HepG2 (cell line): Measurements from ENCODE around the gene MAGED1. TPM values are rescaled to one million over a fixed set of nuclear protein-coding genes. Genes with fewer than 3 reads are reported as not detected.
"Not testable (repeated sequence)": the region's sequence is repeated elsewhere in the genome, so short reads cannot be mapped to it uniquely, and the experiment has no call there.

Experiments used
- ATAC-seq: fragments of 200-7000 bp; cut with Tn5 transposase; 3 replicates; pipeline ENCODE4 v1.9.1; 2020; ENCODE audit warnings: mild to moderate bottlenecking, moderate library complexity
- BruUV-seq: library from RNA; stranded (reverse); fragments of 400-500 nt; replicated peaks from 2 replicates; lab custom pipeline; 2021; lab: Mats Ljungman, UMichigan
- CTCF ChIA-PET: fragments of 300-600 bp; formaldehyde crosslinking; extraction: SDS; loops from one replicate; lab custom pipeline; 2021; ENCODE audit warnings: low total read pairs, inconsistent platforms, low intra/inter-chr PET ratio; lab: Yijun Ruan, JAX
- POLR2A ChIA-PET: fragments of 350-600 bp; sonication (Branson Sonifier 250); formaldehyde crosslinking; loops from one replicate; lab custom pipeline; 2020; ENCODE audit warnings: antibody characterized with exemption, inconsistent platforms; lab: Yijun Ruan, JAX
- DNase-seq: peaks from one replicate; pipeline ENCODE4 v3.0.0-alpha.2; 2015; ENCODE audit warnings: low spot score
- FAIRE-seq: peaks from 3 replicates; lab custom pipeline; 2011; peaks lifted over from hg19 to GRCh38; lab: Jason Lieb, UNC
- H2AFZ ChIP-seq: one replicate; pipeline ENCODE4 v1.6.1; 2011; ENCODE audit warnings: low read length, inconsistent platforms
- H3K27ac ChIP-seq: fragments of 300-600 bp; 3 replicates; pipeline ENCODE4 v1.8.0; 2011; ENCODE audit warnings: mixed run types, mild to moderate bottlenecking, mixed read lengths, low read length, inconsistent platforms; ENCODE audit not compliant: insufficient read depth; ENCODE audit errors: extremely low read length
- H3K27me3 ChIP-seq, 2 experiments: fragments of 200-600 bp in 1 of 2; 2 replicates in 1 of 2; 3 replicates in 1 of 2; pipeline versions ENCODE4 v1.6.0 to v1.8.0; 2011; ENCODE audit warnings: low read length in 2 of 2, mild to moderate bottlenecking in 2 of 2, moderate library complexity in 2 of 2, inconsistent platforms in 1 of 2; ENCODE audit not compliant: insufficient read depth in 2 of 2, control insufficient read depth in 1 of 2
- H3K36me3 ChIP-seq, 2 experiments: fragments of 200-600 bp in 1 of 2; replicated peaks in 1 of 2; 2 replicates in 1 of 2; 3 replicates in 1 of 2; pipeline versions ENCODE4 v1.5.1 to v1.8.0; 2011; ENCODE audit warnings: low read length in 2 of 2, inconsistent platforms in 1 of 2; ENCODE audit not compliant: insufficient read depth in 2 of 2, control insufficient read depth in 1 of 2
- H3K4me1 ChIP-seq: 2 replicates; pipeline ENCODE4 v1.5.1; 2012; ENCODE audit warnings: low read length, inconsistent platforms; ENCODE audit not compliant: insufficient read depth
- H3K4me2 ChIP-seq: 2 replicates; pipeline ENCODE4 v1.6.0; 2011; ENCODE audit warnings: low read depth, low read length, inconsistent platforms
- H3K4me3 ChIP-seq, 3 experiments: fragments of 200-600 bp in 1 of 3; sonication (generic), shearing (Covaris generic) in 1 of 3; replicated peaks in 1 of 3; 2 replicates each; pipeline ENCODE4 v1.5.1; 2011 to 2016; ENCODE audit warnings: low read length in 3 of 3, inconsistent platforms in 2 of 3, low read depth in 2 of 3, mild to moderate bottlenecking in 2 of 3, control low read depth in 1 of 3, mixed read lengths in 1 of 3; ENCODE audit not compliant: insufficient read depth in 1 of 3
- H3K79me2 ChIP-seq: one replicate; pipeline ENCODE4 v1.6.1; 2011; ENCODE audit warnings: low read length, inconsistent platforms; ENCODE audit not compliant: insufficient read depth
- H3K9ac ChIP-seq: 2 replicates; pipeline ENCODE4 v1.6.0; 2011; ENCODE audit warnings: mild to moderate bottlenecking, low read depth, low read length, inconsistent platforms; ENCODE audit not compliant: insufficient read depth
- H3K9me3 ChIP-seq: 2 replicates; pipeline ENCODE4 v1.5.1; 2012; ENCODE audit warnings: mild to moderate bottlenecking, low read length
- H4K20me1 ChIP-seq: 2 replicates; pipeline ENCODE4 v1.6.0; 2011; ENCODE audit warnings: inconsistent platforms, mild to moderate bottlenecking, low read length, moderate library complexity; ENCODE audit not compliant: insufficient read depth
- EED ChIP-seq: sonication (generic); formaldehyde crosslinking; IDR thresholded peaks from 2 replicates; pipeline ENCODE4 v1.5.0; 2020; ENCODE audit warnings: mild to moderate bottlenecking, missing genetic modification reagents
- FOXP4 ChIP-seq: sonication (generic); formaldehyde crosslinking; IDR thresholded peaks from 2 replicates; pipeline ENCODE4 v1.4.0; 2020; ENCODE audit warnings: missing genetic modification reagents
- HDAC2 ChIP-seq: sonication (generic); formaldehyde crosslinking; IDR thresholded peaks from 2 replicates; pipeline ENCODE4 v1.4.0; 2020; ENCODE audit warnings: missing genetic modification reagents
- MAFF ChIP-seq: IDR thresholded peaks from 2 replicates; pipeline ENCODE4 v1.6.1; 2011; ENCODE audit warnings: low read depth, low read length, improper control_type of control experiment
- MAFK ChIP-seq, 2 experiments: IDR thresholded peaks in 1 of 2; conservative IDR thresholded peaks in 1 of 2; 2 replicates each; pipeline ENCODE4 v1.6.1; 2011; ENCODE audit warnings: improper control_type of control experiment in 2 of 2, low read length in 2 of 2
- PAF1 ChIP-seq: IDR thresholded peaks from 2 replicates; pipeline ENCODE4 v1.6.1; 2016; ENCODE audit warnings: missing genetic modification reagents, missing compliant biosample characterization
- TFDP2 ChIP-seq: sonication (generic); formaldehyde crosslinking; IDR thresholded peaks from 2 replicates; pipeline ENCODE4 v1.4.0; 2020; ENCODE audit warnings: missing genetic modification reagents
- ZNF720 ChIP-seq: sonication (generic); formaldehyde crosslinking; IDR thresholded peaks from 2 replicates; pipeline ENCODE4 v1.4.0; 2020; ENCODE audit warnings: missing genetic modification reagents
- WGBS: methylation state at CpG from one replicate; pipeline ENCODE4 v1.1.6; 2017; ENCODE audit warnings: low lambda C conversion rate; 5-methylcytosine and 5-hydroxymethylcytosine counted together
- in situ Hi-C: cut with HindIII; loops from 2 replicates; pipeline ENCODE4 v1.10.0; 2017; ENCODE audit warnings: low pct_unique_long_range_greater_than_20kb; ENCODE audit not compliant: extremely low pct_ligation_motif_present
- intact Hi-C: fragments of 100-400 bp; cut with micrococcal nuclease; formaldehyde crosslinking; loops from one replicate; pipeline ENCODE4 v1.10.0; 2022; ENCODE audit not compliant: unreplicated experiment
- polyA plus RNA-seq, 8 experiments: library from polyadenylated mRNA; depleted of rRNA in 3 of 8; stranded (reverse) in 7 of 8; unstranded in 1 of 8; fragments of >200 nt; fragmentation: Illumina TruSeq in 4 of 8; extraction: Trizol in 4 of 8; gene quantifications; 2 replicates each; pipeline versions ENCODE4 v1.2.1 to v1.2.3, GENCODE V29; 2011 to 2016; ENCODE audit warnings: low read depth in 4 of 8, missing spikeins in 1 of 8, mixed read lengths in 1 of 8; ENCODE audit not compliant: insufficient read depth in 1 of 8
- total RNA-seq, 5 experiments: library from RNA; depleted of rRNA; stranded (reverse); fragments of >200 nt; fragmentation: Illumina TruSeq; extraction: Trizol; gene quantifications; 2 replicates each; pipeline ENCODE4 v1.2.3, GENCODE V29; 2016; ENCODE audit warnings: low read depth in 1 of 5

Gene MAGED1
- total and polyA plus RNA-seq, 2 of the 13 experiments (the other 11 are each of a cell fraction or from before 2014, with no cell fraction given): 105 to 137 TPM

GRCh38 chrX:51905152-51905551 lies 11.7 kb downstream of the MAGED1 start:
- ATAC-seq, DNase-seq, H3K27me3 ChIP-seq, H3K4me1 ChIP-seq, in situ Hi-C loops, intact Hi-C loops, H3K27ac ChIP-seq, H3K9ac ChIP-seq, H3K79me2 ChIP-seq, H3K4me3 ChIP-seq, H2AFZ ChIP-seq, POLR2A ChIA-PET, H3K4me2 ChIP-seq, FAIRE-seq, H3K36me3 ChIP-seq, CTCF ChIA-PET, BruUV-seq, H3K9me3 ChIP-seq: not testable (repeated sequence)
- 87% methylated on average over 3 of the region's 3 CpGs for WGBS
- H4K20me1 ChIP-seq: peaks cover 11% of the 10 kb centered on the region; the same call in 1 of the 2 replicates

GRCh38 chrX:51905711-51906110 lies 12.3 kb downstream of the MAGED1 start:
- TF ChIP-seq TFDP2 (CRISPR knock-in tag): no peak
- TF ChIP-seq FOXP4 (CRISPR knock-in tag): no peak
- no peak for TF ChIP-seq HDAC2
- TF ChIP-seq EED (CRISPR knock-in tag): no peak
- no peak for TF ChIP-seq ZNF720
- TF ChIP-seq MAFK (conservative IDR thresholded peaks at IDR 0.05 in 1 of 2, IDR thresholded peaks at IDR 0.05 in 1 of 2; ENCODE audit: low read length in 2 of 2): peak; percentile 62 to 75
- no peak for TF ChIP-seq PAF1 (CRISPR knock-in tag)
- peak; percentile 60 for TF ChIP-seq MAFF
- no peak for DNase-seq
- Histone ChIP-seq H3K27me3 (no peaks in the 10 kb centered on the region), H4K20me1 (peaks cover 10% of the 10 kb centered on the region; the same call in 1 of the 2 replicates), H3K4me1 (no peaks in the 10 kb centered on the region), H3K36me3 (peaks cover 3 to 6% of the 10 kb centered on the region in 2 experiments; a peak in 3 of 5 replicates), H3K27ac (no peak overlapping the region), H2AFZ (no peak overlapping the region), H3K4me3 (no peak overlapping the region), H3K79me2 (no peaks in the 10 kb centered on the region), H3K4me2 (no peak overlapping the region), H3K9me3 (no peaks in the 10 kb centered on the region), H3K9ac (no peak overlapping the region)
- in situ Hi-C loops: no loop called here
- WGBS: 91% methylated on average over 1 of the region's 3 CpGs
- BruUV-seq: no TSS peak
- POLR2A ChIA-PET: no interaction called here
- CTCF ChIA-PET: no interaction called here
- no peak for ATAC-seq
- intact Hi-C loops: no loop called here
- FAIRE-seq: no peak
